HG02571 (cell line): ENCODE results near the gene ZFYVE21.
"Not testable (repeated sequence)": the region's sequence is repeated elsewhere in the genome, so short reads cannot be mapped to it uniquely, and the experiment has no call there.

Source experiments
- ATAC-seq: cut with Tn5 transposase; IDR thresholded peaks from one replicate; pipeline ENCODE4 v1.9.1; 2021; ENCODE audit warnings: mild to moderate bottlenecking, moderate library complexity; ENCODE audit not compliant: unreplicated experiment

ZFYVE21 gene

GRCh38 chr14:103755060-103755459, 39.5 kb downstream of the ZFYVE21 start:
- no peak for ATAC-seq

DNA sequence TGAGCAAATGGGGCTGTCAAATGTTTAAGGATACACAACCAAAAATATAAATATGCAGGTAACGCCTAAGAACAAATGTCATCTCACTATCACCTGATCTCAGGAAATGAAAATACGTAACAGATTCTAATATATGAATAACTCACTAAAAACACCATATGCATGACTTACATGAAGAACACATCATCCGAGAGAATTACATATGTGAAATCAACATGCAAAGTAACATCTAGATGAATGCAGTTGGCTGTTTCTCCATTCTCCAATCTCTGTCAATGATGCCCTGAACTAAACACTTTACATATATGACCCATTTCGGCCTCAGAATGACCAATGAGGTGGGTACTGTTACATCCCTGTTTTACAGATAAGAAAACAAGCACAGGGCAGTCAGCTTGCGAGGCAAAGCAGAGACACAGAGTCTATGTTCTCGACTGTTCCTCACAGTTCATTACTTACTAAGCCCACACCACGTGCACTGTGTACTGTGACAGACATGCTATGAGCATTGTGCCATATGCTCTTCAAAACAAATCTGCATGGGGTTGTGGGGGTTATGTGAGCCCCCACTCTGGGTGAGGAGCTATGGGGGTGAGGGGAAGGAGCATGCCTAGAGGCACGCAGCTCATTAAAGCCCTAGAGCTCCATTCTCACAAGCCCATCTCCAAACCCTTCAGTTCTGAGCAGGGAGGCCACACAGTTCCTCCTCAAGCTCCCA, 42.6 kb downstream of the ZFYVE21 start:
- no peak for ATAC-seq

DNA sequence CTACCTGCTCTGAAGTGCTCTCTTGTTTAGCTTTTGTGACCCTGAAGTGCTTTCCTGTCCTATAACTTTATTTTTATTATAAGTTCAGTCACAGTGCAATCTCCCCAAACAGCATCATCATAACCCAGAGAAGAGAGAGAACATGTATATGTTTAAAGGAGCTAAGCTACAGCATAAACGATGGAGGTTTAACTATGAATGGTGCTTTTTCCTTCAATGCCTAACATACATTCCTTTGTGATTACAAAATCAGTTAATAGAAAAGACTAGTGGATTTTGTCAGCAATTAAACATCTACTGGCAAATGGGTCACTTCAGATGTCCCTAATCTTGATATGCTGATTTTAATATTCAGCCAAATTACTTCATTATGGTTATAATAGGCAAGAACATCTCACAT, 46.4 kb downstream of the ZFYVE21 start:
- no peak for ATAC-seq

- ATAC-seq: no peak
Measured at GRCh38 chr14:103762541-103762940, 46.9 kb downstream of the ZFYVE21 start.

- ATAC-seq: peak; percentile 75
Measured at GRCh38 chr14:103763730-103764488, 48.3 kb downstream of the ZFYVE21 start.

- no peak for ATAC-seq
Measured at GRCh38 chr14:103765526-103765925, 49.9 kb downstream of the ZFYVE21 start.

GRCh38 chr14:103767336-103767894, 51.8 kb downstream of the ZFYVE21 start:
- no peak for ATAC-seq

GRCh38 chr14:103770500-103770899, 54.9 kb downstream of the ZFYVE21 start:
- no peak for ATAC-seq

- no peak for ATAC-seq
Measured at GRCh38 chr14:103770902-103771301, 55.3 kb downstream of the ZFYVE21 start.

DNA sequence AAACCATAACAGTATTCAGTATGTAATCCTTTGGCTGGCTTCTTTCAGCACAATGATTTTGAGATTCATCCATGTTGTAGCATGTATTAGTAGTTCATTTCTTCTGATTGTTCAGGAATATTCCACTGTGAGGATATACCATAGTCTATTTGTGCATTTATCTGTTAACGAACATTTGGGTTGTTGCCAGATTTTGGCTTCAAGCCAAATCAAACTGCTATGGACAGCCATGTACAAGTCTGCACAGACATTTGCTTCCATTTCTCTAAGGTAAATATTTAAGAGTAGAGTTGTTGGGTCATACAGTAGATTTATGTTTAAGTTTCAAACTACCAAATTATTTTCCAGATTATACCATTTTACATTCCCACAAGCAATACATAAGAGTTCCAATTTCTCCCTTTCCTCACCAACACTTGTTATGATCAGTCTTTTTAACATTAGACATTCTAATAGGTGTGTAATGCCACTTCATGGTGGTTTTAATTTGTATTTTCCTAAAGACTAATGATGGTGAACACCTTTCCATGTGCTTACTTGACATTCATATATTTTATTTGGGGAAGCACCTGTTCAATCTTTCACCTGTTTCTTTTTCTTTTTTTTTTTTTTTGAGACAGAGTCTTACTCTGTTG, 56.6 kb downstream of the ZFYVE21 start:
- ATAC-seq: no peak

GRCh38 chr14:103773521-103773920, 57.9 kb downstream of the ZFYVE21 start:
- no peak for ATAC-seq

DNA sequence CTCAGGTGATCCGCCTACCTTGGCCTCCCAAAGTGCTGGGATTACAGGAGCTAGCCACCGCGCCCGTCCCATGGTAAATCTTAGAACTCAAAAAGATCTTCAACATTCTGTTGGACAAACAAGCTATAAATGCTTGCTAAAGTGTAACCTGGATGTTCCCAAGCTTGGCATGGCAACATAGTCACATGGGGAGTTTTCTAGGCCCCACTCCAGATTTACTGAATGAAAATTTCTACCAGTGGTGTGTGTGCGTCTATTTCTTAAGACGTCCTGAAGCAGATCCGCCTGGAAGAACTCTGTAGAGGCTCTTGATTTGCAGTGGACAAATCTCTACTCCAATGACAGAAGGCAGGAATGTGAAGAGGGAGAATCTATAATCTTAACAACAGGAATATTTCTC, 59.9 kb downstream of the ZFYVE21 start:
- no peak for ATAC-seq

DNA sequence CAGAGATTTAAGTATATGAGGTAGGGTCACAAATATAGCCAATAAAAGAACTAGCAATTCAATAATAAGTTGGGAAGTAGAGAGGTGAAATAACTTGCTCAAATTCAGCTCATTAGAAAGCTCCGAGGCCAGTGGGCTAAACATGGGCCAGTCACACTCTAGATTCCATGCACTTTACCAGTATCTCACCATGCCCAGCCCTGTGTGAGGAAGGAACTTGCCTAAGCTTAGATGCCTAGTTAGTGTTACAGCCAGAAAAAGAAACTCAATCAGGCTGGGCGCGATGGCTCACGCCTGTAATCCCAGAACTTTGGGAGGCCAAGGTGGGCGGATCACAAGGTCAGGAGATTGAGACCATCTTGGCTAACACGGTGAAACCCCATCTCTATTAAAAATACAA, 60.7 kb downstream of the ZFYVE21 start:
- ATAC-seq: not testable (repeated sequence)

GRCh38 chr14:103782376-103782775, 66.8 kb downstream of the ZFYVE21 start:
- no peak for ATAC-seq
